ENCODE data around the gene ALAD. TPM values are rescaled to one million over a fixed set of nuclear protein-coding genes. Genes with fewer than 3 reads are reported as not detected.

ALAD gene
- total and polyA plus RNA-seq, 9 of the 15 experiments (the other 6 are each of a cell fraction or from before 2014, with no cell fraction given): 1.3 to 12.7 (median 6.8) TPM

GRCh38 chr9:113340011-113340699, 60.9 kb downstream of the ALAD start, which contains the start of gene WDR31 (continued):
- TF ChIP-seq RERE (CRISPR knock-in tag; IDR thresholded peaks at IDR 0.05; ENCODE audit: borderline replicate concordance) (no peak), MGA (IDR thresholded peaks at IDR 0.05) (peak; percentile 64), HNRNPLL (IDR thresholded peaks at IDR 0.05; ENCODE audit: low read depth, low read length, poor library complexity, severe bottlenecking) (no peak), ZBTB12 (CRISPR knock-in tag; IDR thresholded peaks at IDR 0.05) (no peak), POLR3G (IDR thresholded peaks at IDR 0.05; ENCODE audit: extremely low read depth, insufficient read length, insufficient replicate concordance) (no peak), POLR2B (IDR thresholded peaks at IDR 0.05; ENCODE audit: low read depth, partially characterized antibody) (peak; percentile 71), ZNF696 (CRISPR knock-in tag; conservative IDR thresholded peaks at IDR 0.05) (no peak), NR3C1 (CRISPR knock-in tag; IDR thresholded peaks at IDR 0.05) (no peak)
